Measurements from ENCODE around the gene FAM32A. TPM values are rescaled to one million over a fixed set of nuclear protein-coding genes. Genes with fewer than 3 reads are reported as not detected.

The FAM32A gene
- total and polyA plus RNA-seq, 10 of the 15 experiments (the other 5 are each of a cell fraction or from before 2014, with no cell fraction given): 33.3 to 116 (median 71.9) TPM

GRCh38 chr19:16185768-16186123, 536 bp downstream of the FAM32A start (continued):
- TF ChIP-seq ZNF687 (IDR thresholded peaks at IDR 0.05): no peak
- TF ChIP-seq RAD51 (IDR thresholded peaks at IDR 0.05): no peak
- peak; percentile 36 to 48 (median 46); a peak in 5 of 6 replicates for TF ChIP-seq CTCF (IDR thresholded peaks at IDR 0.05 in 2 of 3, conservative IDR thresholded peaks at IDR 0.05 in 1 of 3; ENCODE audit: control insufficient read depth in 2 of 3, extremely low read depth in 1 of 3, insufficient read depth in 1 of 3, low read depth in 3 of 3, low read length in 3 of 3)
- no peak for TF ChIP-seq SMAD1 (IDR thresholded peaks at IDR 0.05; ENCODE audit: low read depth, partially characterized antibody)
- no peak for TF ChIP-seq ZNF24 (IDR thresholded peaks at IDR 0.05)
- no peak for TF ChIP-seq DPF2 (IDR thresholded peaks at IDR 0.05)
- TF ChIP-seq HDAC2 (IDR thresholded peaks at IDR 0.05): no peak
- TF ChIP-seq MYB (IDR thresholded peaks at IDR 0.05; ENCODE audit: borderline replicate concordance, low read depth, low read length): no peak
- no peak for TF ChIP-seq RFX5 (IDR thresholded peaks at IDR 0.05; ENCODE audit: low read depth, low read length)
- no peak for TF ChIP-seq TCF7 (IDR thresholded peaks at IDR 0.05; ENCODE audit: borderline replicate concordance)
- TF ChIP-seq RAD21 (IDR thresholded peaks at IDR 0.05; ENCODE audit: insufficient read depth, low read depth, low read length): 0 out of 2 replicates have a peak, but pooled peaks have one; percentile 4
- no peak for TF ChIP-seq MTA2 (IDR thresholded peaks at IDR 0.05; ENCODE audit: low read depth)
- TF ChIP-seq RUNX3 (IDR thresholded peaks at IDR 0.05; ENCODE audit: low read length): no peak
- TF ChIP-seq TBL1XR1 (IDR thresholded peaks at IDR 0.05; ENCODE audit: low read depth, low read length): no peak
- no peak for TF ChIP-seq EGR1 (IDR thresholded peaks at IDR 0.05; ENCODE audit: borderline replicate concordance in 1 of 2, low read depth in 2 of 2, low read length in 2 of 2)
- no peak for TF ChIP-seq IKZF1 (conservative IDR thresholded peaks at IDR 0.05)
- peak; percentile 39; the same call in 1 of the 2 replicates for TF ChIP-seq SMARCA5 (IDR thresholded peaks at IDR 0.05)
- TF ChIP-seq SREBF2 (IDR thresholded peaks at IDR 0.05; ENCODE audit: low read length): no peak
- no peak for TF ChIP-seq NR2C1 (IDR thresholded peaks at IDR 0.05)
- no peak for TF ChIP-seq SPI1 (IDR thresholded peaks at IDR 0.05; ENCODE audit: borderline replicate concordance, insufficient read depth, low read depth, low read length)
- TF ChIP-seq NRF1 (conservative IDR thresholded peaks at IDR 0.05; ENCODE audit: low read depth, low read length): no peak
- no peak for TF ChIP-seq MXI1 (IDR thresholded peaks at IDR 0.05; ENCODE audit: low read depth, low read length)
- TF ChIP-seq ZNF274 (IDR thresholded peaks at IDR 0.05; ENCODE audit: insufficient read depth, insufficient read length): no peak
- 0 out of 4 replicates have a peak, but pooled peaks of 1 of the 2 experiments have one; percentile 8 for TF ChIP-seq BHLHE40 (IDR thresholded peaks at IDR 0.05; ENCODE audit: borderline replicate concordance in 1 of 2, low read depth in 2 of 2, low read length in 1 of 2)
- no peak for TF ChIP-seq SRF (IDR thresholded peaks at IDR 0.05; ENCODE audit: low read depth in 2 of 2, low read length in 2 of 2)
